ENCODE data around the gene RGS6.

DNA sequence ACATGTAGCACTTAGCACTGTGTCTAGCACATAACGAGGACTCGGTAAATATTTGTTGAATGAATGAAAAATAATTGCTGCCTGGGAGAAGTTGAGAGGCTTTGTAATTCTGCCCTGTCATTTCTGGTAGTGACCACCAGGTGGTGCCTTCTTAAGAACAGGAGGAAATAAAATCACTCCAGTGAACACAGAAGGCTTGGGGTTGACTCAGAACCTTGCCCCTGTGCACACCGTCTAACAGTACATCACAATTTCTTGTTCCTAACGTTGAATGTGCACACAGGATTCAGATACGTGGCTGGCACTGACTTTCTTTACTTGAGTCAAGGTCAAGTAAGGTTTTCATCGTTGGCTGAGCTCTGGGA, 91.8 kb downstream of the RGS6 start:
- TF ChIP-seq CTCF (IDR thresholded peaks at IDR 0.05) (no peak), POLR2A (IDR thresholded peaks at IDR 0.05) (no peak)
